ENCODE results near the gene UBR4.

UBR4 gene

GRCh38 chr1:19055001-19055400 is 155.1 kb downstream of the UBR4 start:
- no peak for DNase-seq (ENCODE audit: low read depth)

- DNase-seq (ENCODE audit: low read depth): no peak
Measured at GRCh38 chr1:19054216-19054615, 155.8 kb downstream of the UBR4 start.

DNA sequence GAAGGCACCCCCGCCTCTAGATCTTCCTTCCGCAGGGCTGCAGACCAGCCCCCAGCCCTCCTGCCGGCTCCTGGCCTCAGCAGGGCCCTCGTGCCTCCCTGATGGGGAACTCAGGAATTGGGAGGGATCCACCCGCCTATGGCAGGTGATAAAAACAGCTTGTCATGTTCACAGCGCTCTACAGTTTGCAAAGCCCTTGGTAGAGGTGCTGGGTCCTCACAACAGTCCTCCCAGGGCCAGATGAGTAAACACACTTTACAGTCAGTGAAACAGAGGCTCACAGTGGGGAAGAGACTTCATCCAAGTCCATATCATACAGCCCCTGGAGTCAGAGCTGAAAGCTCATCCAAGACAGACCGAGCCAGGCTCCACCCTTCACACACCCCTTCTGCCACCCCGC is 156.6 kb downstream of the UBR4 start:
- no peak for DNase-seq (ENCODE audit: low read depth)

DNA sequence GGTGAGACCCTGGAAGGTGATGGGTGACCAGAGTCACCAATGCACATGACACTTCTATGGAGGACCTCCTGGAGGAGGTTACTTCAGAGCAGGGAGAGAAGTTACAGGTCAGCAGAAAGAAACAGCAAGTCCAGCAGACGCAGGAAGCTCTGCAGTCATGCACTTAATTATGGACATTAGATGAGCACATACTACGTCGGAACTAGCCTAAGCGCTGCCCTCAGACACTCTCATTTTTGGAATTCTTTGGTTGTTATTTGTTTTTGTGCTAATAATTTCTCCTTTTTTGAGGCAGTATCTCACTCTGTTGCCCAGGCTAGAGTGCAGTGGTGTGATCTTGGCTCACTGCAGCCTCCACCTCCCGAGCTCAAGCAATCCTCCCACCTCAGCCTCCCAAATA is 160.3 kb downstream of the UBR4 start:
- no peak for DNase-seq (ENCODE audit: low read depth)

GRCh38 chr1:19049128-19049768 is 160.8 kb downstream of the UBR4 start:
- no peak for DNase-seq (ENCODE audit: low read depth)

DNA sequence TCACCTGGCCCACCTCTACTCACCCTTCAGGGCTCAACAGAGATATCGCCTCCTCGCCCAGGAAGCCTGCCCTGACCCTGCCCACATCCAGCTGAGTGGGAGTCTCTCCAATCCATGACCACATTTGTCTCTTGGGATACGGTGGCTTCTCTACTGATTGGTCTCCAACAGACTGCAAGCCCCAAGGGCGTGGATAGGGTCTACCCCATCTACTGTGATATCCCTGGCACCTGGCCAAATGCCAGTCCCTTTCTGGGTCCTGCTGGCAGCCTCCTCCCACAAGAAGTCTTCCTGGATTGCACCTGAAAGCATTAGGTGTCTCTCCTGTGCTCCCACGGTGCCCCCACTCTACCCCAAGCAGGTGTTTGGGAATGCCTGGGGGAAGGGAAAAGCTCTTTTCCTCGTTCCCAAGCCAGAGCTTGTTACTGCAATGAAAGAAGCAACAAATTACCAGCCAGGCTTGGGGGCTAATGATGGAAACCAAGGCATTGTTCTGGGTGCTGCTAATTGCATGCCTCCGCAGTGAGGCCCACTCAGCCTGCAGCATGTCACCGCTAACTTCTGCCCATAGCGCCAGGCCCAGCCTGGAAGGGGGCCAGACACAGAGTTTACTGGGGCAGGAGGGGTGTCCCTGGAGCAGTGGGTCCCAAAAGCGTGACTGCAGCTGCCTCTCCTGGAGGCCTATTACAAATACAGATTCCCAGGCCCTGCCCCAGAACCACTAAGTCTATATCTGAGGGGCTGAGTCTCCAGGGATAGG is 162.9 kb downstream of the UBR4 start:
- no peak for DNase-seq (ENCODE audit: low read depth)

- no peak for DNase-seq (ENCODE audit: low read depth)
Measured at GRCh38 chr1:19045898-19046880, 163.9 kb downstream of the UBR4 start.

GRCh38 chr1:19044975-19045831 is 164.9 kb downstream of the UBR4 start:
- no peak for DNase-seq (ENCODE audit: low read depth)

- DNase-seq (ENCODE audit: low read depth): no peak
Measured at GRCh38 chr1:19044471-19044870, 165.6 kb downstream of the UBR4 start.

- DNase-seq (ENCODE audit: low read depth): no peak
Measured at GRCh38 chr1:19043579-19044443, 166.3 kb downstream of the UBR4 start.

DNA sequence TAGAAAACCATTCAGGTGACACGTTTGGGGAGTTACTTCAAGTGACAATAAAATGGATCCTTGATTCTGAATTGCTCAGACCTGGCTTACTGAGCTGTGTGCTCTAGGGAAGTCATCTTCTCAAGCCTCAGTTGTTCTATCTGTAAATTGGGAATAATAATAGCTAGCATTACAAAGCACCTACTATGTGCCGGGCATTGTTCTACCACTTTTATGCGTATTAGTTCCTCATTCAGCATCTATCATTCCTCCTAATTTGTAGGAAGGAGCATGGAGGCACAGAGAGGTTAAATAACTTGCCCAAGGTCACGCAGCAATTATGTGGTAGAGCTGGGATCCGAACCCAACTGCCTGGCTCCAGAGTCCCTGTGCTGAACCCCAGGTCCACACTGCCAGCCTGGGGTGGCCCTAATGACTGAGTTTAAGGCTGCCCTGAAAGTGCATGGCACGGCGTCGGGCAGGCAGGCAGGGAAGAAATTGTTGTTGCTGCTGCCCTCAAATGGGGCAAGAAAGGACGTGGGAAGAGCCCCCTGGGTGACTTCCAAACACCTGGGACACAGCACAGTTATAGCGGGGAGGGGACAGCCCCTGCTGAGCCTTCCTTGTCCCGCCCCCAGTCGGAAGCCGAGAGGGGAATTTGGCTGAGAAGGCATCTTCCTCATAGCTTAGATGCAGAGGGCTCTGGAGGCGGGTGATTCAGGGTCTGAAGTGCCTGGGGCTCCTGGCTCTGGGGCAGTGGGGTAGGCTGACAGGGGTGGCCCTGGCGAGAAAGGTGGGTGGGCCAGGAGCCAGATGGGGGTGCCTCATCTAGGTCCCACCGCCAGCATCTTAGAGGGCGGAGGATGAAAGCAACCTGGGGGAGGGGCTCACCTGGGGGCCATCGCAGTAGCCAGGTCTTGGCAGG is 167.1 kb downstream of the UBR4 start:
- no peak for DNase-seq (ENCODE audit: low read depth)

- DNase-seq (ENCODE audit: low read depth): no peak
Measured at GRCh38 chr1:19040010-19040680, 169.9 kb downstream of the UBR4 start.

- DNase-seq (ENCODE audit: low read depth): no peak
Measured at GRCh38 chr1:19038732-19039131, 171.3 kb downstream of the UBR4 start.

DNA sequence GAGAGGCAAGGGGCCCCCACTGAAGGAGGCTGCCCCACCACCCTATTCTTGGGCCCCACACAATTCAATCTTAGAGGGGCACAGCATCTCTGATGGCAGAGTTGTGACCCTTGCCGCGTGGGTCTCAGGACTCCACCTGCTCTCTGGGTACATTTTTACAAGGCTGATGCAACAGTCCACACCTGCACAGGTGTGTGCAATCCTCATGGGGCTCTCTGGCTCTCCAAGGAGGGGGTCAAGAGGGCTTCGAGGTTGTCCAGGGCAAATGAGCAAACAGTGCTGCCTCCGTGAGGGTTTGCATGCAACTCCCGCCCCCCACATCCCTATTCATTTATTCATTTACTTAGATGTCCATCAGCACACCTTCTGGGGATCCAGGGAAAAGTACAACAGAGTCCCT is 172.0 kb downstream of the UBR4 start:
- DNase-seq (ENCODE audit: low read depth): no peak

- no peak for DNase-seq (ENCODE audit: low read depth)
Measured at GRCh38 chr1:19037659-19038058, 172.4 kb downstream of the UBR4 start.

- no peak for DNase-seq (ENCODE audit: low read depth)
Measured at GRCh38 chr1:19036813-19037605, 173.1 kb downstream of the UBR4 start.

- no peak for DNase-seq (ENCODE audit: low read depth)
Measured at GRCh38 chr1:19036041-19036812, 173.8 kb downstream of the UBR4 start.

All from stimulated activated CD8-positive, alpha-beta memory T cell treated with anti-CD3 and anti-CD28 coated beads, Interleukin-15, amount 100 ng/mL, for 1 hour (primary cell).